ENCODE results near the gene NSG1. TPM values are rescaled to one million over a fixed set of nuclear protein-coding genes. Genes with fewer than 3 reads are reported as not detected.

NSG1 gene
- total and polyA plus RNA-seq, 9 of the 15 experiments (the other 6 are each of a cell fraction or from before 2014, with no cell fraction given): not detected

- ChIA-PET CTCF (ENCODE audit: low intra/inter-chr PET ratio) (no interaction called here), POLR2A (no interaction called here)
- Histone ChIP-seq H4K20me1 (replicated peaks; ENCODE audit: control insufficient read depth, insufficient read depth, low read length) (0 out of 2 replicates have a peak, but pooled peaks cover 4% of the 10 kb centered on the region), H3K27me3 (ENCODE audit: control insufficient read depth in 2 of 2, insufficient read depth in 2 of 2, low read length in 2 of 2) (peaks cover 29 to 78% of the 10 kb centered on the region in 2 experiments), H3K9me3 (replicated peaks; ENCODE audit: control insufficient read depth, insufficient read depth, low read depth, low read length) (no peaks in the 10 kb centered on the region), H3K4me2 (ENCODE audit: insufficient read depth, low read length) (no peak overlapping the region), H3K79me2 (ENCODE audit: control insufficient read depth, insufficient read depth, low read length) (no peaks in the 10 kb centered on the region), H3K36me3 (ENCODE audit: control insufficient read depth, insufficient read depth, low read length) (no peaks in the 10 kb centered on the region), H3K4me3 (no peak overlapping the region), H3K9ac (ENCODE audit: insufficient read depth in 1 of 2, low read depth in 2 of 2, low read length in 2 of 2) (no peak overlapping the region), H2AFZ (ENCODE audit: low read depth, low read length) (no peak overlapping the region), H3K4me1 (replicated peaks in 1 of 2; ENCODE audit: control insufficient read depth in 2 of 2, insufficient read depth in 2 of 2, low read length in 2 of 2) (no peaks in the 10 kb centered on the region; a peak in 1 of 5 replicates), H3K9me1 (ENCODE audit: control insufficient read depth, insufficient read depth, low read length) (no peaks in the 10 kb centered on the region), H3K27ac (ENCODE audit: extremely low read depth, low read depth, low read length) (no peak overlapping the region)
- intact Hi-C loops (cut with micrococcal nuclease): no loop called here
- 0% methylated on average over 6 of the region's 6 CpGs for WGBS (ENCODE audit: insufficient coverage, low coverage, missing lambda C conversion rate)
- no TSS peak for BruUV-seq (replicated peaks)
- FAIRE-seq (no peak), DNase-seq (ENCODE audit: extremely low read depth in 1 of 4, low spot score in 3 of 4) (no peak), ATAC-seq (no peak)
- in situ Hi-C loops (cut with MboI): no loop called here
- TF ChIP-seq ZNF146 (CRISPR knock-in tag; IDR thresholded peaks at IDR 0.05; ENCODE audit: unreplicated experiment): peak; percentile 71
- no peak for TF ChIP-seq ESRRA (IDR thresholded peaks at IDR 0.05; ENCODE audit: borderline replicate concordance, low read depth)
- TF ChIP-seq ZNF407 (IDR thresholded peaks at IDR 0.05; ENCODE audit: low read depth): peak; percentile 45; the same call in 1 of the 2 replicates
- TF ChIP-seq ZFP36 (IDR thresholded peaks at IDR 0.05; ENCODE audit: low read depth, low read length, partially characterized antibody): peak; percentile 41
- no peak for TF ChIP-seq FOXP4 (CRISPR knock-in tag; IDR thresholded peaks at IDR 0.05; ENCODE audit: borderline replicate concordance)
Observed at GRCh38 chr4:4374388-4375098, 12.4 kb upstream of the NSG1 start.
